ENCODE measurements around the gene ID4.
A peak's percentile ranks its signal among the peaks of the same experiment; 100 is the strongest.

Gene ID4, protein sequence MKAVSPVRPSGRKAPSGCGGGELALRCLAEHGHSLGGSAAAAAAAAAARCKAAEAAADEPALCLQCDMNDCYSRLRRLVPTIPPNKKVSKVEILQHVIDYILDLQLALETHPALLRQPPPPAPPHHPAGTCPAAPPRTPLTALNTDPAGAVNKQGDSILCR

DNA sequence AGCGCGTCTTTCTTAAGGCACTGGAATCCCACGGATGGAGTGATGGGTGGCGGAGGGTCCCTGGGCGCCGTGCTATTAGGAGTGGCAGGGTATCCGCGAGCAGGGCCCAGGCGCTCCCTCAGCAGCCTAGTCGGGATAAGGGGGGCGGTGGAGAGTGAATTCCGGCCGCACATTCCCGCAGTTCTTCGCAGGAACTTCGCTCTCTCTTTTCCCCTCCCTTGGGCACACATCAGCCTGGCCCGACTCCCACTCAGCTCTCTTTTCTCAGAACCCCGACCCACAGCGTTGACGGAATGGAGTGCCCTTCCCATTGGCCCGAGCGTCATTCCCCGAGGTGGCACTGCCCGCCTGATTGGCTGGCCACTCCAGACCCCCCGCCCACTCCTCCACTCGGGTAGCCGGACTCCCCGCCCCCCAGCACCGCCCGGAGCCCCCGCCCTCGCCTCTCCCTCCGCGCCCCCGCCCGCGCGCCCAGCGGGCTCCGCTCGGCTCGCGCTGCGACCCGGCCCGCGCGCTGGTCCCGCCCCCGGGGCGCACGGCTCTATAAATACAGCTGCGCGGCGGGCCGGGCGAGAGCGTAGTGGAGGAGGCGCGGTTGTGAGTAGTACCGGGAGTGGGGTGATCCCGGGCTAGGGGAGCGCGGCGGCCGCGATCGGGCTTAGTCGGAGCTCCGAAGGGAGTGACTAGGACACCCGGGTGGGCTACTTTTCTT, at the start of gene ID4:
Gene ID4 (plus strand): TSS at position 572 of the 712 bp plus-strand sequence. CDS start 385 bp downstream, outside the sequence.
- DNase-seq: no peak

- DNase-seq: no peak
Measured at GRCh38 chr6:19788686-19789085, 48.5 kb upstream of the ID4 start.

DNA sequence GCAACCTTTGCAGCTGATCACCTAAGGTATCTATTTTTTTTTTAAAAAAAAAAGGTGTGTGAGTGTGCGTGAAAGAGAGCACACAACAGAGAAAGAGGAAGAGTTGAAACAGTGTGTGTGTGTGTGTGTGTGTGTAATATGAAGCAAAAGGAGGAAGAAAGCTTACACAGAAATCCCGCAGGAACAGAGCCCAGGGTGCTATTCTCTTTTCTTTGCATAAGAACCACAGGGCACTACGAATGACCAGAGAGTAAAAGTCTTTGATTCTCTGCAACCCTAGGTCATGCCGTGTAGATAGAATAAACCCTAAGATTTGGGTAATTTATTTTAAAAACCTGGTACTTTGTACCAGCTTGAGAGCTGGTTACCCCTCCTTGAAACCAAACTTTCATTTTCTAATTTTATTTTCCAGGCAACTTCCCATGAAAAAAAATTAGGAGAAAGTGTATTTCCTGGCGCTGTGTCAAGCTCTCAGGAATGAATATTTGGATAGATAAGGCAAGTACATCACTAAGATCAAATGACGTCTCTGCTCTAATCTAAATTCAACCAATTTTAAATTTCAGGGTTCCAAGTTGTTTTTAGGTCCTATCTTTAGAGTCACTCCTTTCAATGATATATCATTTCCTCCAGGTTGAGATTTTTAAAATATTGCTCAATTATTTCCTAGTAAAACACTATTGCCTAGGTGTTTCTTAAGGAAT, 47.9 kb upstream of the ID4 start:
- no peak for DNase-seq

- DNase-seq: no peak
Measured at GRCh38 chr6:19791267-19791666, 45.9 kb upstream of the ID4 start.

- DNase-seq: no peak
Measured at GRCh38 chr6:19795211-19795610, 42.0 kb upstream of the ID4 start.

DNA sequence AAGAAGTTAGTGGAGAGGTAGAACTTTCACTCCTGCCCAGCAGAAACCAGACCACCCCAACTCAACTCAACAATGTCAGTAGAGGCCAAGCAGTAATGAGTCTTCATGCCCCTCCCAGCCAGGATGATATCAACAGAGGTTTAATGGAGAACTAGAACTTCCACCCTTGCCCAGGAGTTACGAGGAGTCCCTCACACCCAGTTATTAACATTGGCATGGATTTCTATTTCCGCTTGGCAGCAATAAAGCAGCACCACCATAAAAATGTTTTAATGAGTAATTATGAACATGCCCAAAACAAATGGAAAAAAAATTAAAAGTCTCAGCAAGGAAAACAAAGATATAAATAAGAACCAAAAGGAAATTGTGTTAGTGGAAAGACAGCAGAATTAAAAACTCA, 40.7 kb upstream of the ID4 start:
- DNase-seq: no peak

DNA sequence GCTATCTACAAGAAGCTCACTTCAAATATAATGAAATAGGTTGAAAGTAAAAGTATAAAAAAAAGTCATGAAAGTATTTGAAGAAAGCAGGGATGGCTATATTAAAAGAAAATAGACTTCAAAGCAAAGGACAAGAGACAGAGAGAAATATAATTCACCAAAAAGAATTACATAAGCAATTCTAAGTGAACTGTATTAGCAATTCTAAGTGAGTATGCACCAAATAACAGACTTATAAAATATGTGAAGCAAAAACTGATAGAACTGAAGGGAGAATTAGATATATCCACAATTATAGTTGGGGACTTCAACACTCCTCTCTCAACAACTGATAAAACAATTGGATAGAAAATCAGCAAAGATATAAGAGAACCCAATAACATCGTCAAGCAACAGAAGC, 38.8 kb upstream of the ID4 start:
- DNase-seq: no peak

DNA sequence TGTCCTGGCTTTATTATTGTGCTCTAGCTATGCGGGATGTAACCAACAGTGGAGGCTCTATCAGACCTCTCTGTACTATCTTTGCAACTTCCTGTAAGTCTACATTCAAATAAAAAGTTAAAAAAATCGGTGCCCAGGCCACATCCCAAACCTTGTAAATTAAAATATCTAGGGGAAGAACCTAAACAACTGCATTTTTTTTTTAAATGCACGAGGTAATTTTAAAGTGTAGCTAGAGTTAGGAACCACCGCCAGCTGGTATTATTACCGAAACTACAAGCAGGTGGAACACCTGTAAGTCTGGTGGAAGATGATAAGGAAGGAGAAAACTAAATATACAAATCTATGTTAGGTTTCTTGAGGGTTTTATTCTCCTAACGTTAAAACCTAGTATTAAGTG, 34.5 kb upstream of the ID4 start:
- no peak for DNase-seq

GRCh38 chr6:19803331-19804204, 33.6 kb upstream of the ID4 start:
- no peak for DNase-seq

- peak; percentile 7 to 36 for DNase-seq
Measured at GRCh38 chr6:19804205-19805128, 32.7 kb upstream of the ID4 start.

DNA sequence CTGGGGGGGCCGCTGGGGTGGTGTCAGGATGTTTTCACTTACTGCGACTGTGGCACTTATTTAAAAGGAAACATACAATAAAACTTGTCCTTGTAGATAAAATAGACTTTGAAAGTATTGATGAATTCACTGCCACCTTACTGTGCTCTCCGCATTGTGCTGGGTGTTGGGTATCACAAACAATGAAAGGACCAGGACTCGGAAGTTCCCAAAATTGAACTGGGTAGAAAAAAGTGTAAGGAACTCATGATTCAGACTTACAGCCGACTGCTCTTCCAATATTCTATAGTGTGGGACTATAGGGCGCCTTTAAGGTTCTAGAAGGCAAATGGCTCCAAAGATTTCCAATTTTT, 32.1 kb upstream of the ID4 start:
- no peak for DNase-seq

GRCh38 chr6:19806971-19807396, 30.2 kb upstream of the ID4 start:
- DNase-seq: no peak

DNA sequence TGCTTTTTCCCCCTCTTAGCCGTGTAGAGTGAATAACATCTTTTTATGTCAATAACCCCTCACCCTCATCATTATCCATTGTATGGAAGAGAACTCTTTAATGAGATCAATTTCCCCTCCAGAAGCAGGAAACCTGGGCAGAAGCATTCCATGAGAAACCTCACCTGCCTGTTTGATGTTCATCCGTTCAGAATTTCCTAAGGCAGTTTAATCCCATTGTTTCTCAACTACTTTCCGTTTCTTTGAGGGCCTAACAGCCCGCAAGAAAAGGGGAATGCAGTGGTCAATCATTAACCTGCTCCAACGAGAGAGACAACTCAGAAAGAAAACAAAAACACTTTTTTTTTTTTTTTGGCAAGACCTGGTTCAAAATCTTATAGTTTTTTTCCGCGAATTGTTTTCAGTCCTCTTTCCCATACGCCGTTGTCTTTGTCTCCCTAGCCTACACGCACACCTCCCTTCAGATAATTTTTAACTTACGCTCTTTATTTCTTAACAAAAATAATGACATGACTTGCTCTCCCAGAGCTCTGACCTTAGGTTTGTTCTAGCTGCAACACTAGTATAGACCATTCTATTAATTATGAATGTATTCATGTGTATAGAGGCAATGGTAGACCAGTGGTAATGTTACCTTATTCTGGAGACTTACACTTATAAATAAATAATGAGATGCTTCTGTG, 25.6 kb upstream of the ID4 start:
- no peak for DNase-seq

GRCh38 chr6:19812512-19813119, 24.6 kb upstream of the ID4 start:
- DNase-seq: no peak

GRCh38 chr6:19818805-19819204, 18.4 kb upstream of the ID4 start:
- no peak for DNase-seq

- DNase-seq: no peak
Measured at GRCh38 chr6:19824058-19824807, 12.9 kb upstream of the ID4 start.

DNA sequence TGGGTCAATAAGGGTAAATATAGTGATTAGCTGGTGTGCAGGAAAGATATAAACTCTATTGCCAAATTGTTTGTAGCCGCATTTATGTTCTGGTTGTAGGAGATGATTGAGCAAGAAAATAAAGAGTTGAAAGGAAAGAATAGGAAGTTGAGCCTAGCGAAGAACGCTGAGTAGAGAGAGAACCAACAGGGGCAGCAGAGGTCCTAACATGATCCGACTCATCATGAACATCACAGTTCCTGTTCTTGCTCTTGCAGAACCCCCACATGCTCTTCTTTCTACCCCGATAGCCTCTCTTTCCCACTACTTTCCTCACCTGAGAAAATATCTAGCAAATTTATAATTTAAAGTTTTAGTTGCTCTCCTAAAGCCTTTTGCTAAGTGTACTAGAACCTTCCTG, 9.9 kb upstream of the ID4 start:
- no peak for DNase-seq

DNA sequence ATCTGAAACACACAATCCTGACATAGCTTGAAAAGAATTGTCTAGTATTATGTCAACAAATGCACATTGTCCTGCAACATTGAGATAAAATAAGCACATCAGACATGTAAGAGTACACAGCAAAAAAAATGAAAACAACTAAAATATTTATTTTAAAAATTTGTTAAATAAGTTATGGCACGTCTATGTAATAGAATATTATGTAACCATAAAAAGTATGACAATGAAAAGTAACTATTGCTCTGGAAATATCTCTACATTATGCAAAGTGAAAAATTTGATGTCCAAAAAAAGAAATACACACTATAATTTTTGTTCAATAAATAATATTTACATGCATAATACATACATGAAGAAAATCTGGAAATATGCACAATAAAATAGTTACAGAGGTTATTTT, 9.3 kb upstream of the ID4 start:
- no peak for DNase-seq

- no peak for DNase-seq
Measured at GRCh38 chr6:19830171-19830570, 7.0 kb upstream of the ID4 start.

DNA sequence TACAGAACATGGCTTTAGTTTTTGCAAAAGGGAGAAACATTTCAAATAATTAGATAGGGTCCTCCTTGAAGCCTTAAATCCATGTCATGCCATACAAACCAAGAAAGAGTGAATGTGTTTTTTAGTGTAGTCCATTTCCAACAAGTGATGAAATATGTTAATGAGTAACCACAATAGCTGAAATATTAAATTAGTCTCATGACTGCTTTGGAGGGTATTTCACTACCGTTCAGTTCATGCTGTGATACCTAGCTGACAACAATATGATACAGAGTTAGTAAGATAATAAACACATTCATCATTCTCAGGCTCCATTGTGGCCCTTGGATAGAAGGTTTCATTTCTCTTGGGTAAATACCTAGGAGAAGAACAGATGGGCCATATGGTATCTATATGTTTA, 5.8 kb upstream of the ID4 start:
- no peak for DNase-seq
